Ishikawa (cell line): ENCODE results near the gene PRICKLE3.

ENCODE experiments used
- CEBPB ChIP-seq: IDR thresholded peaks from 2 replicates; pipeline ENCODE4 v1.6.1; 2012
- CREB1 ChIP-seq: IDR thresholded peaks from 2 replicates; pipeline ENCODE4 v1.6.1; 2012; ENCODE audit warnings: low read depth
- EGR1 ChIP-seq: IDR thresholded peaks from 2 replicates; pipeline ENCODE4 v1.6.1; 2012
- EP300 ChIP-seq: IDR thresholded peaks from 2 replicates; pipeline ENCODE4 v1.6.1; 2012; ENCODE audit warnings: borderline replicate concordance
- FOXM1 ChIP-seq: IDR thresholded peaks from 2 replicates; pipeline ENCODE4 v1.6.1; 2012; ENCODE audit warnings: low read depth, borderline replicate concordance
- MAX ChIP-seq: IDR thresholded peaks from 2 replicates; pipeline ENCODE4 v1.6.1; 2012
- NFIC ChIP-seq: IDR thresholded peaks from 2 replicates; pipeline ENCODE4 v1.6.1; 2012
- RAD21 ChIP-seq: IDR thresholded peaks from 2 replicates; pipeline ENCODE4 v1.6.1; 2012; ENCODE audit warnings: low read depth
- REST ChIP-seq: IDR thresholded peaks from 2 replicates; pipeline ENCODE4 v1.6.1; 2012; ENCODE audit warnings: low read depth, mild to moderate bottlenecking
- TAF1 ChIP-seq: IDR thresholded peaks from 2 replicates; pipeline ENCODE4 v1.6.1; 2012; ENCODE audit warnings: low read depth, mild to moderate bottlenecking
- TEAD4 ChIP-seq: IDR thresholded peaks from 2 replicates; pipeline ENCODE4 v1.6.1; 2012
- USF1 ChIP-seq: IDR thresholded peaks from 2 replicates; pipeline ENCODE4 v1.6.1; 2012
- YY1 ChIP-seq: IDR thresholded peaks from 2 replicates; pipeline ENCODE4 v1.6.1; 2012; ENCODE audit warnings: low read depth
- ZBTB7A ChIP-seq: IDR thresholded peaks from 2 replicates; pipeline ENCODE4 v1.6.1; 2012; ENCODE audit warnings: low read depth

- TF ChIP-seq CEBPB (no peak), MAX (no peak), TEAD4 (no peak), ZBTB7A (no peak), USF1 (no peak), YY1 (no peak), EP300 (no peak), FOXM1 (no peak), REST (no peak), CREB1 (no peak), RAD21 (no peak), EGR1 (no peak), TAF1 (no peak), NFIC (no peak)
Measured at GRCh38 chrX:49187028-49187394, 838 bp upstream of the PRICKLE3 start.
